ENCODE results near the gene GAGE10. TPM values are rescaled to one million over a fixed set of nuclear protein-coding genes. Genes with fewer than 3 reads are reported as not detected.
"Not testable (repeated sequence)": the region's sequence is repeated elsewhere in the genome, so short reads cannot be mapped to it uniquely, and the experiment has no call there.

The GAGE10 gene
- polyA plus RNA-seq, 3 donors from 2014 or later: not detected

GRCh38 chrX:49316085-49316484, 12.6 kb downstream of the GAGE10 start:
- Mint-ChIP-seq H3K4me1 (no peaks in the 10 kb centered on the region), H3K27ac (no peak overlapping the region), H3K4me3 (no peak overlapping the region), H3K9me3 (no peaks in the 10 kb centered on the region), H3K27me3 (ENCODE audit: low read depth in 3 of 3) (peaks cover 1 to 6% (median 3%) of the 10 kb centered on the region in 3 donors), H3K36me3 (no peaks in the 10 kb centered on the region)
- no peak for DNase-seq

- not testable (repeated sequence) for H3K4me3 Mint-ChIP-seq; H3K36me3 Mint-ChIP-seq; H3K9me3 Mint-ChIP-seq; DNase-seq; H3K27ac Mint-ChIP-seq; H3K27me3 Mint-ChIP-seq (ENCODE audit: low read depth in 3 of 3); H3K4me1 Mint-ChIP-seq
These were observed 18.3 kb downstream of the GAGE10 start, which contains the start of gene GAGE12J for GRCh38 chrX:49321737-49322136. GAGE12J (plus strand) TSS chrX:49322037; CDS start chrX:49323194, 1,157 bp downstream.

GRCh38 chrX:49322266-49322665, 18.8 kb downstream of the GAGE10 start:
- H3K36me3 Mint-ChIP-seq, H3K9me3 Mint-ChIP-seq: not testable (repeated sequence)

GRCh38 chrX:49323735-49324134, 20.3 kb downstream of the GAGE10 start:
- H3K4me1 Mint-ChIP-seq; H3K4me3 Mint-ChIP-seq; H3K27ac Mint-ChIP-seq; DNase-seq; H3K27me3 Mint-ChIP-seq (ENCODE audit: low read depth in 3 of 3); H3K36me3 Mint-ChIP-seq; H3K9me3 Mint-ChIP-seq: not testable (repeated sequence)

More at GRCh38 chrX:49322266-49322665, 18.8 kb downstream of the GAGE10 start:
- not testable (repeated sequence) for H3K27me3 Mint-ChIP-seq (ENCODE audit: low read depth in 3 of 3); H3K4me1 Mint-ChIP-seq; H3K4me3 Mint-ChIP-seq; DNase-seq; H3K27ac Mint-ChIP-seq

GRCh38 chrX:49330421-49330820, 27.0 kb downstream of the GAGE10 start:
- not testable (repeated sequence) for H3K4me1 Mint-ChIP-seq; H3K4me3 Mint-ChIP-seq; H3K9me3 Mint-ChIP-seq; DNase-seq; H3K27me3 Mint-ChIP-seq (ENCODE audit: low read depth in 3 of 3); H3K27ac Mint-ChIP-seq; H3K36me3 Mint-ChIP-seq

GRCh38 chrX:49331282-49331681, 27.8 kb downstream of the GAGE10 start, which contains the start of gene GAGE13:
GAGE13 (plus strand) TSS chrX:49331582; CDS start chrX:49332738, 1,156 bp downstream.
- not testable (repeated sequence) for H3K9me3 Mint-ChIP-seq; DNase-seq; H3K27ac Mint-ChIP-seq; H3K36me3 Mint-ChIP-seq; H3K4me1 Mint-ChIP-seq; H3K27me3 Mint-ChIP-seq (ENCODE audit: low read depth in 3 of 3); H3K4me3 Mint-ChIP-seq

- DNase-seq; H3K4me3 Mint-ChIP-seq; H3K36me3 Mint-ChIP-seq; H3K27me3 Mint-ChIP-seq (ENCODE audit: low read depth in 3 of 3); H3K4me1 Mint-ChIP-seq; H3K9me3 Mint-ChIP-seq; H3K27ac Mint-ChIP-seq: not testable (repeated sequence)
These were observed 28.4 kb downstream of the GAGE10 start for GRCh38 chrX:49331841-49332240.

- not testable (repeated sequence) for H3K36me3 Mint-ChIP-seq
These were observed 38.0 kb downstream of the GAGE10 start for GRCh38 chrX:49341449-49341848.

GRCh38 chrX:49344496-49345175, 41.2 kb downstream of the GAGE10 start:
- not testable (repeated sequence) for H3K36me3 Mint-ChIP-seq; H3K4me1 Mint-ChIP-seq; H3K27me3 Mint-ChIP-seq (ENCODE audit: low read depth in 3 of 3); H3K27ac Mint-ChIP-seq; H3K9me3 Mint-ChIP-seq; DNase-seq; H3K4me3 Mint-ChIP-seq

More at GRCh38 chrX:49341449-49341848, 38.0 kb downstream of the GAGE10 start:
- not testable (repeated sequence) for DNase-seq; H3K9me3 Mint-ChIP-seq; H3K27me3 Mint-ChIP-seq (ENCODE audit: low read depth in 3 of 3); H3K4me1 Mint-ChIP-seq; H3K27ac Mint-ChIP-seq; H3K4me3 Mint-ChIP-seq

GRCh38 chrX:49345402-49345801, 42.0 kb downstream of the GAGE10 start:
- not testable (repeated sequence) for H3K4me1 Mint-ChIP-seq; H3K36me3 Mint-ChIP-seq; H3K27me3 Mint-ChIP-seq (ENCODE audit: low read depth in 3 of 3); H3K9me3 Mint-ChIP-seq; DNase-seq; H3K27ac Mint-ChIP-seq; H3K4me3 Mint-ChIP-seq

- H3K4me1 Mint-ChIP-seq, DNase-seq, H3K4me3 Mint-ChIP-seq: not testable (repeated sequence)
These were observed 42.7 kb downstream of the GAGE10 start for GRCh38 chrX:49346150-49346549.

More at GRCh38 chrX:49346150-49346549, 42.7 kb downstream of the GAGE10 start:
- not testable (repeated sequence) for H3K36me3 Mint-ChIP-seq; H3K27me3 Mint-ChIP-seq (ENCODE audit: low read depth in 3 of 3); H3K9me3 Mint-ChIP-seq; H3K27ac Mint-ChIP-seq

Other genes with a start within 250 kb of the GAGE10 start
- gene CCDC120, start 244.6 kb upstream of the GAGE10 start, polyA plus RNA-seq: 1 to 10 TPM in 1 of 3 donors, under 1 TPM in 2; 0.49 to 1.3 (median 0.50) TPM
- gene PRAF2, start 229.6 kb upstream of the GAGE10 start, polyA plus RNA-seq: 10 to 100 TPM; 27.7 to 66.4 (median 36.3) TPM
- gene WDR45, start 223.8 kb upstream of the GAGE10 start, polyA plus RNA-seq: 100 to 1,000 TPM; 104 to 105 (median 104) TPM
- gene GPKOW, start 179.9 kb upstream of the GAGE10 start, polyA plus RNA-seq: 10 to 100 TPM; 26.3 to 55.3 (median 27.2) TPM
- 1 to 10 TPM in 2 of 3 donors, under 1 TPM in 1; 0.96 to 2.2 (median 1.6) TPM for gene MAGIX, start 140.9 kb upstream of the GAGE10 start, polyA plus RNA-seq
- gene PLP2, start 131.7 kb upstream of the GAGE10 start, polyA plus RNA-seq: 10 to 100 TPM; 40.5 to 64.6 (median 45.7) TPM
- gene PRICKLE3, start 117.3 kb upstream of the GAGE10 start, polyA plus RNA-seq: 1 to 10 TPM in 2 of 3 donors, not detected in 1; 2.1 to 4.1 TPM
- gene SYP, start 103.5 kb upstream of the GAGE10 start, polyA plus RNA-seq: under 1 TPM in 2 of 3 donors, not detected in 1; 0.29 to 0.43 TPM
- gene CACNA1F, start 70.3 kb upstream of the GAGE10 start, polyA plus RNA-seq: under 1 TPM in 1 of 3 donors, not detected in 2; 0.07 TPM
- gene CCDC22, start 68.2 kb upstream of the GAGE10 start, polyA plus RNA-seq: 10 to 100 TPM; 21.6 to 29.4 (median 27.0) TPM
- under 1 TPM in 2 of 3 donors, not detected in 1; 0.08 to 0.13 TPM for gene FOXP3, start 38.9 kb upstream of the GAGE10 start, polyA plus RNA-seq
- 1 to 10 TPM; 1.9 to 3.4 (median 2.1) TPM for gene PPP1R3F, start 33.9 kb upstream of the GAGE10 start, polyA plus RNA-seq
- not detected for gene GAGE12J, start 18.4 kb downstream of the GAGE10 start, polyA plus RNA-seq
- not detected for gene GAGE13, start 27.9 kb downstream of the GAGE10 start, polyA plus RNA-seq
- gene GAGE12C, start 228.5 kb downstream of the GAGE10 start, polyA plus RNA-seq: not detected
- gene GAGE12D, start 238.1 kb downstream of the GAGE10 start, polyA plus RNA-seq: not detected
- gene GAGE12E, start 247.6 kb downstream of the GAGE10 start, polyA plus RNA-seq: not detected